Measurements from ENCODE around the gene F11R.
"Not testable (repeated sequence)": the region's sequence is repeated elsewhere in the genome, so short reads cannot be mapped to it uniquely, and the experiment has no call there.

DNA sequence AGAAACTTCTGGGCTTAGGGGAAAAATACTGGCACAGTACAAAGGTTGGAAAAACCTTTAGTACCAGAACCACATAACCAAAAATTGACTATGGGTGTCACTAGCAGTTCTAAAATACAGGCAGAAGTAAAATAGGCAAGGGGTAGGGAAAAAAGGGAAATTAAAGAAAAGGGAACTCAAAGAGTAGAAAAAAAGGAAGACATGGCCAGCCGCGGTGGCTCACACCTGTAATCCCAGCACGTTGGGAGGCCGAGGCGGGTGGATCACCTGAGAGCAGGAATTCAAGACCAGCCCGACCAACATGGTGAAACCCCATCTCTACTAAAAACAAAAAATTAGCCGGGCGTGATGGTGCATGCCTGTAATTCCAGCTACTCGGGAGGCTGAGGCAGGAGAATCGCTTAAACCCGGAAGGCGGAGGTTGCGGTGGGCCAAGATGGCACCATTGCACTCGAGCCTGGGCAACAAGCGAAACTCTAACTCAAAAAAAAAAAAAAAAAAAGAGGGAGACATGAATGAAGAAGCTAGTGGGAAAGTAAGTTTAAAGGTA, 1.8 kb downstream of the F11R start:
- TF ChIP-seq, protein P1, sequence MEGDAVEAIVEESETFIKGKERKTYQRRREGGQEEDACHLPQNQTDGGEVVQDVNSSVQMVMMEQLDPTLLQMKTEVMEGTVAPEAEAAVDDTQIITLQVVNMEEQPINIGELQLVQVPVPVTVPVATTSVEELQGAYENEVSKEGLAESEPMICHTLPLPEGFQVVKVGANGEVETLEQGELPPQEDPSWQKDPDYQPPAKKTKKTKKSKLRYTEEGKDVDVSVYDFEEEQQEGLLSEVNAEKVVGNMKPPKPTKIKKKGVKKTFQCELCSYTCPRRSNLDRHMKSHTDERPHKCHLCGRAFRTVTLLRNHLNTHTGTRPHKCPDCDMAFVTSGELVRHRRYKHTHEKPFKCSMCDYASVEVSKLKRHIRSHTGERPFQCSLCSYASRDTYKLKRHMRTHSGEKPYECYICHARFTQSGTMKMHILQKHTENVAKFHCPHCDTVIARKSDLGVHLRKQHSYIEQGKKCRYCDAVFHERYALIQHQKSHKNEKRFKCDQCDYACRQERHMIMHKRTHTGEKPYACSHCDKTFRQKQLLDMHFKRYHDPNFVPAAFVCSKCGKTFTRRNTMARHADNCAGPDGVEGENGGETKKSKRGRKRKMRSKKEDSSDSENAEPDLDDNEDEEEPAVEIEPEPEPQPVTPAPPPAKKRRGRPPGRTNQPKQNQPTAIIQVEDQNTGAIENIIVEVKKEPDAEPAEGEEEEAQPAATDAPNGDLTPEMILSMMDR (IDR thresholded peaks at IDR 0.05) = not testable (repeated sequence)
- TF ChIP-seq POLR2A (IDR thresholded peaks at IDR 0.05); POLR2AphosphoS5 (IDR thresholded peaks at IDR 0.05; ENCODE audit: insufficient read depth in 1 of 2, low read depth in 1 of 2): not testable (repeated sequence)
